CD4-positive, alpha-beta T cell treated with Interleukin-15 for 1 hour (primary cell): ENCODE measurements around the gene PLD1.
A peak's percentile ranks its signal among the peaks of the same experiment; 100 is the strongest.
"Not testable (repeated sequence)": the region's sequence is repeated elsewhere in the genome, so short reads cannot be mapped to it uniquely, and the experiment has no call there.

Source experiments
- DNase-seq: peaks from one replicate; pipeline ENCODE4 v3.0.0-alpha.2; 2020

PLD1 gene

DNA sequence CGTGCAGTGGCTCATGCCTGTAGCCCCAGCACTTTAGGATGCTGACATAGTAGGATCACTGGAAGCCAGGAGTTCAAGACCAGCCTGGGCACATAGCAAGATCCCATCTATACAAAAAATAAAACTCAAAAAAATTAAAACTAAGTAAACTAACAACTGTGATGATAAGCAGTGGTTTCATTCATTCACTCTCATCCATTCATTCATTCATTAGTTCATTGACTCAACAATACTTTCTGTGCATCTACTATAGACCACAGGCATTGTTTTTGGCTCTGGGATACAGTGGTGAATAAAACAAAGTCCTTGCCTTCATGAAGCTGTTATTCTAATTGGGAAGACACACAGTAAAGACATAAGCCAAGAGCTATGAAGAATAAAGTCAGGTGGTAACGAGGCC, 25.3 kb upstream of the PLD1 start:
- no peak for DNase-seq

DNA sequence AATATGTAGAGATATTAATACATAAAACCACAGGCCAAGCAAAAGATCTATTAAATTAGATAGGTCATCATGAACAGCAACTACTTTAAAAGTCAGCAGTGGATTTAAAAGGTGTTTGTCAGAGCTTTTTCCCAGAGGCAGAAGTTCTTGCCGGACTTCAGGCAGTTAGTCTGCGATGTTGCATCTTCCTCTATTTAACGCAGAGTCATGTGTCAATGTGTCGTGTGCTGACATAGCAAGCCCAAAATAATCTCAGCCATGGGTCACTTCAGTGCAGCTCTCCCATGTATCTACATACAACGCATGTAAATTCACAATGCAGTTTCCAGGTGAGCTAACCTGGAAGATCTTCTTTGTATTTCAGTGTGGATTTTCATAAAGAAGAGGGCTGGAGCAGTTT, 24.8 kb upstream of the PLD1 start:
- DNase-seq = peak; percentile 25

DNA sequence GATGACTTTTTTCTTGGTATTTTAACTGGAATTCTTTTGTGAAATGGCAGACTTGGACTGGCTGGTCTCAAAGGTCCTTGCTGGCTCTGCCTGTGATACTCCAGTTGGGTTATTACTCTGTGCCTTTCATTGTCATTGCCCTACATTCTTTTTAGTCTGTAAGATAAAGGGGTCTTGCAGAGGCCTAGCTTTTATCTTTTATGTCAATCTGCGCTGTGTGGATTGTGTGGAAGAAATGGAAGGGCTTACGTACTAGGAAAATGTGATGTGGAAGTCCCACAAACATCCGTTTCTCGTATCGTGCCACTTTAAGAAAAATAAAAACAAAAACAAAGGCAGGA, 24.1 kb upstream of the PLD1 start:
- no peak for DNase-seq

DNA sequence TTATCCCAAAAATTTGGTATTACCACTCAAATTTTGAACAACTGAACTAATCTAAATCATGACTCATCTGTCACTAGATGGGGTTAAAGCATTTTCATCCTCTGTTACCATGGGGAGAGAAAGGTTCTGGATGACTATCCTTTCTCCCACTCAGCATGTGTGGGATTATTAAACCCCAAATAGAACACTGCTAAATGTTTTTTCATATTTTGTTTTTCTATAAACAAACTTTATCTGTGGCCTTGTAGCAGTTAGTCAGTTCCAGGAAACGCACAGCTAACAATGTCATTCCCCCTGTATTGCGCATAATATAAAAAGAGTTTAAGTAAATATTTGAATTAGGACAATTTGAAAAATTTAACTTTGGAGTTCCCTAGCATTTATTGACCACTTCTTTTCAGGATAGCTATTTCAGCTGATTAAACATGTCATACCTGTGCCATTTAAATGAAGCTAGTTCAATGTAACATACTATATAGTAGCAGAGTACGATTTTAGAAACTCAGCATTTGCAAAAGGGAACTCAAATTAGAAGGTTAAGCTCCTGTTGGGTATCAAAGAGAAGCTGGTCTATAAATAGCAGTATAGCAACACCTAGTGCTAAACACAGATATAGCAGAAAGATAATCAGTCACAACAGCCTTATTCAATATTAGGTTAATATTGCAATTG, 23.6 kb upstream of the PLD1 start:
- no peak for DNase-seq

DNA sequence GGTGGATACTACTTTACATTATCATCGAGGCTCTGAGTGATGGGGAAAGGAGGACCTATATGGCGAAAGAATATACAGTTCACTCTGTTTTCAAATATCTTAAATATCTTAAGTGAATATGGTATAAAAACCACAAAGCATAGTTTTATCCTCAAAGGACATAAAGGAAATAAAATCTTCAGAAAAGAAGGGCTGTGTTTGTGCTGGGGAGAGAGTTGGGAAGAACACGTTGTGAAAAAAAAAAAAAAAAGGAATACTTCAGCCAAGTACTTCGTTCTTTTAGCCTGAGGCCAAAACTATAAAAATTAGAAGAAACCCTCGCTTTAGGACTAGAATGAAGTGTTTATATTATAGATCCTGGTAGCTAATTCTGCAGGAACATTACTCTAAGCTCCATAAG, 22.7 kb upstream of the PLD1 start:
- no peak for DNase-seq

DNA sequence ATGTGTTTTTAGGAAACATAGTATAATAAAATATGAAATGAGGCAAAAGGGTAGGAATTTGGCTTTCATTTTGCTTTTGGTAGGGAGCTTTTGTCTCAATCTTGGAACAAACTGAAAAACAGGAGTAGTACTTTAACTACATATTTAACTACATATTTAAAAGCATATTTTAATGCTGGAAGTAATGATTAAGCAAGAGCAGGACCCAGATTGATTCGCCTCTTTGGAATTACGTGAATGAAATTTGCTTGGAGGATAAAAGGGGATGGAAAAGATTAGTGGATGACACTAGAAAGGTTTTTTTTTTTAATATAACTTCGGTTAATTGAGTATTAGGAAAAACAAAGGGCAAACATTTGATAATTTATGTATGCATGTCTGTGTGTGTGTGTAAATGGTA, 21.7 kb upstream of the PLD1 start:
- DNase-seq = no peak

DNA sequence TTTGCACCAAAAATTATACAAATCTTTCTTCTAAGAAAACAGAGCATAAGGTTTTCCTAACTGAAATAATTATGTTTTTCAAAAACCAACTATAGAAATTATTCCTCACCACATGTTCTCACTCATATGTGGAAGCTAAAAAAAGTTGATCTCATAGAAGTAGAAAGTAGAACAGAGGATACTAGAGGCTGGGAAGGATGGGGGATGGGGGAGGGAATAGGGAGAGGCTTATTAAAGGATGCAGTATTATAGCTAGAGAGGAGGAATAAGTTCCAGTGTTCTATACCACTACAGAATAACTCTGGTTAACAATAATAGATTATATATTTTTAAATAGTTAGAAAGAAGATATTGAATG, 20.2 kb upstream of the PLD1 start:
- no peak for DNase-seq

DNA sequence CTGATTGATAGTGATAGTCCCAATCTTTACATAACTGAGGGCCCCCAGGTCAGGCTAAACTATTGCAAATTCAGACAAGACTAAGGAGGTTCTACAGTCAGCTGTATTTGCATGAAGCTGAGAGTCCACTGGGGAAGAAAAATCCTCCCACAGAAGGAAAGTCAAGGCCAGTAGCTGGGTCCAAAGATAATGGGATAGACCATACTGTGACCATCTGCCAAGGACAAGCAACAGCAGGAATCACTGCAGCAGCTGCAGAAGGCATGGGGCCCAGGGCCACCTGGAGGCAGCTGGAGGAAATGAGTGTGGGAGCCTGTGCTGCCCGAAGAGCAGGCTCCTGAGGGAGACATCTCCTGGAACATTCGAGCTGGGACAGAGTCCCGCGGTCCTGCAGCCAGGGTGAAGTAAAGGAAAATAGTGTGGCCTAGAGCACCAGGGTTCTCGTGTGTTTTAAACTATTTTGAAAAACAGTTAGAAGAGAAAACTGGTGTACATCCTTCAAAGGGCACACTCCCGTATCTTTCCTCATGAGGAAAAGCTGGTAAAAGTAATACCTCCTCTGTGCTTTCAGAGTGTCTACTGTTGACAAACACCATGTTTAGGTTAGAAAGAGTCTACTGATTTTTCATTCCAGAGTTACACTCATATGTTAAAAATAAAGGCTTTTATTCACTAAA, 19.7 kb upstream of the PLD1 start:
- peak; percentile 42 for DNase-seq

DNA sequence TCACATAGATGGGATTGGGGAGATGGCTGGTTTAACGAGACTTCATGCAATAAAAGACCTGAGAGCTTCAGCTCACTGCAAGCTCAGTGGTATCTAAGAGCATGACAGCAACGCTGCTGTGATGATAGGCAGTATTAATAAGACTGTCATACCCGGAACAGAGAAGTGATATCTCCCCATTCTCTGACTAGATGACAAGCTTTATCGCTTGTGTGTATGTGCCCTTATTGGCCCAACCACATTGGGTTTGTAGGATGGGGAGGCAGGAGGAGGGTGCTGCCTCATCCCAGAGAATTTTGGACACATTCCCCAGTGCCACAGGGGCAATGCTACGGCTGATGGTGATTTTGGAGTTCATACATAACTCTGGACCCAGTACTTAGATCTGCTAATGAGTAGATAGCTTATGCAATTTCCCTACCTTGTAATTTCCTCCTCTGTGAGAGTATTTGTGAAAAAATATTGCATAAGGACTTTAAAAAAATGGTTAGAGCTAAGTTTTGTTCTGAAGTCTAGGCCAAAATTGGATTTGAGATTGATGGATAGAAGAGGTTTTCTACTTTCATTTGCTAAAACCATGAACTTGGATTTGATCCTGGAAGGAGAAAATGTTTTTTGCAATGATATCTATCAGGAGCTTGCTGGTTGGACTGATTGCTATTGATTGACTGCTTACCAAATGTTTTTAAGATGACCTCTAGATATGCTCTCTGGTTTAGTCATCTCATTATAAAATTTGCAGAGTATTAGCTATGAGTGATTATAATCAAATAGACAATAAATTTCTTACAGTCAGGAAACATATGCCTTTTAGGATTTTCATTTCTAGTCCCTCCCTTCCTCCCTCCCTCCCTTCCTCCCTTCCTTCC, 18.9 kb upstream of the PLD1 start:
- DNase-seq = no peak

DNA sequence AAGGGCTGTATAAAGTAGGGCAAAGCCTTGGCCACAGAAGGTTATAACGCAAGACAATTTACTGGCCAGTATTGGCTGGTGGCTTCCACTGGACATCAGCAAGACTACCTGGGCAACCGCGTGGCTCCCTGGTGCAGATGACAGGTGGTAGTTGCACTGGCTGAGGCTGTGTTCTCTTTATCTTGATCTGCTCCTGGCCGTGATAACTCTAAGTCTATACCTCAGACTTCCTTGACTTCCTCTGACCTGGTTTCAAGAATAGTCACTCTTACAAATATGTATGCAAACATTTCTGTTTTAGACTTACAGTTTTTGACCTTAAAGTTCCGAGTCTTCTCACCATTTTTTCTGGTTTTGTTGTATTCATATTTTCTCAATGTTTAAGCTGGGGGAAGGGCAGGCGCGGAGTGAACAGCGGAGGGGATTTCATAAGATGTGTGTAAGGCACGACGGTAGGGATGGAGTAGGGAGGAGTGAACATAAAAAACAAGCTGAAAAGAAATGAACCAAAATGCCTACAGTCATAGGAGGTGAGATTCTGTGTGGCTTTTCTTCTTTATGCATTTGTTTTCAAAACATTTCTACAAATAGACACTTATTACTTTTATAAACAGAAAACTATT, 17.7 kb upstream of the PLD1 start:
- DNase-seq = no peak

DNA sequence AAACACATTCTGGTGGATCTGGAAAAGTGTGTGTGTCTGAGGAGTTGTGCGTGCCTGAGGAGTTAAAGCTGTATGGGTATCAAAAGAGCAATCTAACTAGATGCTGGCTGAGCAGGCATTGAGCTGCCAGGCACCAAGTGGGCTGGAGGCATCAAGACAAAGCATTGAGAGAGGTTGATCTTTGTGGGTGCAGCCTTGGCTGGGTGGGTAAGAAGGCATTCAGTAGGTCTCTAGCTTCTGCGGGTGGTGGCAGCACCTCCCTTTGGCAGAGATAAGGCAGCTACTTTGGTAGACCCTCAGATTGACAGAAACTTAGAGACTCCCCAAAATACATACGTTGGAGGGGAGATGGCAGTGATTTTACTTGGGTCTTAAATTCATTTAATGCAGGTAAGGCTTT, 17.1 kb upstream of the PLD1 start:
- DNase-seq = no peak

DNA sequence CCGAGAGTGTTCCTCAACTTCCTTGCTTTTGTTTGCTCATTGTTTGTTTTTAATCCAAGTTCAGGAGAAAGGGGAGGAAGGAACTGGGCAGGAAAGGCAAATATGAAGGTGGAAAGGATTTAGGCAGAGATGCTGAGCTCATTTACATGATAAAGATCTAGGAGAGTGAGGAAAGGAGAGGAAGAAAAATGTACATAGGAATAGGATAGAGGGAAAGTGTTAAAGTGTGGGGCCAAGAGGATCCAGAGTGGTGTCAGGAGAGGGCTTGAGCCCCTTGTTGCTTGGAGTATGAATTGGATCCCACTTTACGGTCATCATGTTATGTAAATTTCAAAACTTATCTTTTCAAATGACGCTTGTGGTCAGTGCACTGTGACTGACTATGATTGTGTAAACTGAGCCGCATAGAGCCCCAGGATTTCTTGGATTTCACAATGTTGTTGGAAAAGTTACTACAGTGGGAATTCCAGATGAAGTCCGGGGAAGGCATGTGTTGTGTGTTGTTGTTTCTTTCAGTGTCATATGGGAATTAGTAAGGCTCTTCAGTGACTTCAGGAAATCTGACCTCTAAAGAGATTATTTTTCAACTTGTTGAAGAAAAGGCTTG, 15.0 kb upstream of the PLD1 start:
- DNase-seq = no peak

DNA sequence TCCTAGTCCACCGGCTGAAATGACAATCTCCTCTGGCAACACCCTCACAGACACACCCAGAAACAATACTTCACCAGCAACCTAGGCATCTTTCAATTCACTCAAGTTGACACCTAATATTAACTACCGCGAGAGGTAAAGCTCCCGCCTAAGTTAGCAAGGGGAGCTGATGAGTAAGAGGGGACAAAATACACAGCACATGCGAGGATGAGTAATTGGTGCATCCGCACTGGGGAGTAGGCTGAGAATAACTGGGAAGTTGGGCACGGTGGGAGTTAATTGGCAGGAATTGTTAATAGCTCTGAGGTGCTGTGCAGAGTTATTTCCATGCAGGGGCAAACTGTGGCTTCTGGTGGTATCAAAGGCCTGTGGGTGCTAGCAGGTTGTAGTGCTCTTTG, 14.5 kb upstream of the PLD1 start:
- no peak for DNase-seq

DNA sequence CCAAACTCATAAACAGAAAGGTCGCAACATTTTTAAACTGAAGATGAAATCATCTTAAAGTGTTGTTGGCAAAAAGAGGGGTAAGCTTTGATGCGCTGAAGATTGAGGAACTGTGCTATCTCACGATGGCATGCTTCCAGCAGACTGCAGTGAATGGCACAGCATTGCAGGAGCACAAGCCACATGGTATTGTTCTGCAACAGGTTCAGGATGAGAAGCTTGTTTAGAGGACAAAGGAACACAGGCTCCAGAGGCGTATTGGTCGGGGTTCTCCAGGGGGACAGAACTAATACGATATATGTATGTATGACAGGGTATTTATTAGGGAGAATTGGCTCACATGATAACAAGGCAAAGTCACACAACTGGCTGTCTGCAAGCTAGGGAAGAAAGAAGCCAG, 13.8 kb upstream of the PLD1 start:
- peak; percentile 21 for DNase-seq

DNA sequence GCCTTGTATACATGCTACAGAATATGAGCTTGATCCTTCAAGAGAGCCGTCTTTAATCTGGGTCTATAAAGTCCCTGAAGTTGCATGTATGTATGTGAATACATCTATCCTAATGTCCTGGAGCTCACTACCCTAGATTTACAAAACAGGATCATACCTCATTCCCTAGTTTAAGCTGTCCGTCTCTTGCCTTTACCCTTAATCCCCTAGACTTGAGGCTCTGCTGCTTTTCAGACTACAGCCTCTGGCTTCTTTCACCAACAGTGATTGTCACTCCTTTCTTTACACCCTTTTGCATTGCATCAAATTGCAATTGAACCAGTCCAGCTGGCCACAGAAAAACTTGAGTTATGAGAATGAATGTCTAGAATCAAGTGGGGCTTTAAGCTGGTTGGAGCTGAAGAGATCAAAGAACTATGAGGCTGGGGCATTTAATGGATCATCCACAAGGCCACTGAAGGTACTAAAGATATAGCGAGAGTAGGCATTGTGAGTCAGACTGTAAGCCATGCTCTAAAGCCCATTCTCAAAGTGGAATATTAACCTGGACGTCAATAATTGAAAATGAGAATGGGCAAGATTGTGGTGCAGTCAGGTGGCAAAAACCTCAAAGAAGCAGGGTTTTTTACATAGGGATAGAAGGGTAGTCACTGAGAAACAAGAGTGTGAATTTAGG, 12.3 kb upstream of the PLD1 start:
- DNase-seq = no peak

DNA sequence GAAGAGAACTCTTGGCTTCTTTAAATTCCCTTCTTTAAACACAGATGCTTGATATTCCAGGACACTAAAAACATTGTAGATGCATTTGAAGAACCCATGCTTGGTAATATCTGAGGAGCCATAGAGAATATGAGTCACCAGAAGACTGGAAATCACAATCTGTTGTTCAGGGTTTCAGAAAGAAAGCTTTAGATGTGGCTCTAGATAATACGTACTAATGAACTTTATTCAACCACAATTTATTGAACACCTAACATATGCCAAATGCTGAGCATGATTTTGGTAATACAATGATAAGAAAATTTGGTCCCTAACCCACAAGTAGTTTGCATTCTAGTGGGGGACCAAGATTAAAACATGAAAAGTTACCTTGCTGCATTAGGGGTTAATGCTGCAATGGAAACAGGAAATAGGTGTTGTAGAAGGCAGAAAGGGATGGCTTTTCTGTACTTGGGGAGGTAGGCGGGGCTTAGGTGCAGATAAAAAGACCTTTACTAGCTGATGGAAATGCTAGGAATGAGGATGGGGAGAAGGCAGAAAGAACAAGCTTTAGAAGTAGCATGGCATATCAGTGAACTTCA, 11.6 kb upstream of the PLD1 start:
- no peak for DNase-seq

DNA sequence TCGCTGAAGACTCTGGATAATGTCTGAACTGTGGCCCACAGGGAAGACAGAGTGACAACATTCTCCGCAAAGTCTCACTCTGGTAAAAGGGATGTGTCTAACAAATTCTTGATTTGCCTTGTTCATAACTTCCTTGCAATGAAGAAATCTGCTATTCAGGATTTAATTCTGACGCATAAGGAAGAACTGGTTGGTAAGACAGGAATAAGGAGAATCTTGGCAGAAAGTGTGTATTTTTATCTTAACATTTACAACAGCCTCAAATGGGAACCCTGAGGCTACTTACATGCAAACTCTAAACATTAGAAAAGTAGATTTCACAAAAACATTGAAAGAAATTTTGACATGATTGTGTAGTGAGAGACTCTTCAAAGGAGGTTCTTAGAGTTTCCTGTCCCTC, 10.8 kb upstream of the PLD1 start:
- DNase-seq = no peak

DNA sequence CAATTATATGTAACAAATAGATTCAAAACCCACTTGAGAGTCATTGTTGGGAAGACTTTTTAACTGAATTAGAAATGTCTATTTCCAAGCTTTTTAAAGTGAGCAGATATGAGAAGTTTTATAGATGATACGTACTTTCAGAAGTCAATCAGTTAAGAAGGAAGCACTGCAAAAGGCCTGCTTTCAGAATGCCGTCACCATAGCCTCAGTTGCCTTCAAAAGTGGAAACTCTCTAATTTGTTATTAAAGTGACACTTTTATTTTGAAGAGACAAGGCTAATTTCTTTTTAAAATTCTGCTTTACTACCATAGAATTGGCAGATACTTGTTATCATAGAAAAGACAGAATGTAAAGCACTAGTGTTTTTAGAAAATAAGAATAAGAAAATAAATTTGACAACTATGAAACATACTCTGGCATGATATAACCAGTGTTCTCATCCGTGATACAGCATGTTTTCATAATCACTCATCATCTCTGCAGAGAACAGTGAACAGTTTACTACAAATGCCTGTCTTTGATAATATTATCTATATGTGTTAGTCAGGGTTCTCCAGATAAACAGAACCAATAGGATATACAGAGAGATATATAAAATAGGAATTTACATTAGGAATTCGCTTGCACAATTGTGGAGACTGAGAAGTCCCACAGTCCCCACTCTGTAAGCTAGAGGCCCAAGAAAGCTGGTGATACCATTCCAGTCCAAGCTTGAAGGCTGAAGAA, 7.0 kb upstream of the PLD1 start:
- no peak for DNase-seq

DNA sequence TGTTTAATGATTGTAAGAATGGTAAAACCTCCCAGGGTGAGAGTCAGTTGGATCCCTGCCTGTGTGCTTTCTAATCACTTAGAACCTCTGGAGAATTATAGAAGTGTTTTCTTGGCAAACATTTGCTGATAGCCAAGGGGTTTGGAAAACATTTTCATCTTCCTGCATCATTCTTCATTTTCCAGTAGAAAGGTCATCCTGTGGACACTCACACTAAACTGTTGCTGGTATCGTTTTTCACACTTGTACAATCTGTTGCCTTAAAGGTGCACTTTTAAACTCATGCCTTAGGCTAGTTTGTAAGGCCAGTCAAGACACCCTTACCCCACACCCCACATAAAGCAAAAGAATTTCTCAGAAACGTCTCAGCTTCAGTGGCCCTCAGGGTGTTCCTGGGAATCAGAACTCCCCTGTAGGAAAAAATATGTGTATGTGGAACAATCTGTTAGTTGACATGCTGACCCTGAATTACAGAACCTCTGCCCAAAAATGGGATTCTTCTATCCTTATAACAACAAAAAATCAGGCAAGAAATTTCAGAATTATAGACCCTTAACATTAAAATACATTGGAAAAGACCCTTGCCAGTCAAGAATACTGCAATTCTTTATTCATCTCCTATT, 5.8 kb upstream of the PLD1 start:
- no peak for DNase-seq

DNA sequence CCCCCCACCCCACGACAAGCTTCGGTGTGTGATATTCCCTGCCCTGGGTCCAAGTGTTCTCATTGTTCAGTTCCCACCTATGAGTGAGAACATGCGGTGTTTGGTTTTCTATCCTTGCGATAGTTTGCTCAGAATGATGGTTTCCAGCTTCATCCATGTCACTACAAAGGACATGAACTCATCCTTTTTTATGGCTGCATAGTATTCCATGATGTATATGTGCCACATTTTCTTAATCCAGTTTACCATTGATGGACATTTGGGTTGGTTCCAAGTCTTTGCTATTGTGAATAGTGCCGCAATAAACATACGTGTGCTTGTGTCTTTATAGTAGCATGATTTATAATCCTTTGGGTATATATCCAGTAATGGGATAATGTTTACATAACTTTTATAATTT, 4.4 kb upstream of the PLD1 start:
- not testable (repeated sequence) for DNase-seq

DNA sequence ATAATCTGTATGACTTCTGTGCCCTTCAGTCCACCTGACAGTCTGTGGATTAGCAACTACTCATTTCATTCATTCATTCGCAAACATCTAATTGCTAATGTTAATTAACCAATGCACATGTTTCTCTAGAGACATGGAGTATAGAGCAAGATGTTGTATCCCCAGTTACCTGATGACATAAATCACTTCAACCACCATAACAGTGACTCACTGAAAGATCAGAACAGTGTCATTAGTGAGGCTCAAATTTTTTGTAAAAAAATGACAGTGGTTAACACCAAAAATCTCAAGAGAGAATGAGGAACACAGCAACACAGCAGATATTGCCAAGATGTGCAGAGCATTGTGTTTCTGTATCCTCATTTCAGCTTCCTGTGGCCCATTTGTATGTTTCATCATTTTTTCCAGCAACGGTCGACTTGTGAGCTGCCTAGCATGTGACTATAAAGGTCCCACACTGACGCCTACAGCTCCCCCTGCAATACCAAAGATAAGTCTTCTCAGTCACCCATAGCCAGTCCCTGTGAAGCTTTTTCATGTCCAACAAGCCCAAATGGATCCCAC, 3.7 kb upstream of the PLD1 start:
- peak; percentile 67 for DNase-seq
